T-cell (primary cell): ENCODE results near the gene GPATCH4. TPM values are rescaled to one million over a fixed set of nuclear protein-coding genes. Genes with fewer than 3 reads are reported as not detected.
A peak's percentile ranks its signal among the peaks of the same experiment; 100 is the strongest.

Experiments
- ATAC-seq, 4 experiments: fragments of 200-7000 bp in 3 of 4; fragments of 150-1000 bp in 1 of 4; cut with Tn5 transposase; replicated peaks in 1 of 4; 1 replicate in 3 of 4; 2 replicates in 1 of 4; pipeline ENCODE4 v1.10.0; 2021; ENCODE audit warnings: moderate library complexity in 3 of 4, mild to moderate bottlenecking in 2 of 4, moderate number of reproducible peaks in 1 of 4
- CTCF ChIA-PET, 2 donors: fragments of 300-600 bp; sonication (Branson Sonifier 250); formaldehyde crosslinking; loops; one replicate each; lab custom pipeline; 2022; ENCODE audit warnings: antibody characterized with exemption in 2 of 2; lab: Charles Lee
- POLR2A ChIA-PET, 2 donors: fragments of 300-600 bp; sonication (Branson Sonifier 250); formaldehyde crosslinking; loops; one replicate each; lab custom pipeline; 2022; ENCODE audit warnings: antibody characterized with exemption in 2 of 2; lab: Charles Lee
- DNase-seq, 35 experiments: peaks; one replicate each; pipeline versions ENCODE4 v3.0.0 to v3.0.0-alpha.2; 2013 to 2023
- H3K27ac ChIP-seq: one replicate; pipeline ENCODE4 v1.5.1; 2013; ENCODE audit warnings: low read length
- H3K27me3 ChIP-seq, 2 experiments: replicated peaks in 1 of 2; 1 replicate in 1 of 2; 2 replicates in 1 of 2; pipeline versions ENCODE4 v1.6.1 to v1.7.0; 2013; ENCODE audit warnings: low read length in 1 of 2, mixed read lengths in 1 of 2; ENCODE audit not compliant: control insufficient read depth in 2 of 2, insufficient read depth in 2 of 2; ENCODE audit errors: extremely low read depth in 1 of 2
- H3K36me3 ChIP-seq, 2 donors: 1 replicate in 1 of 2; 2 replicates in 1 of 2; pipeline versions ENCODE4 v1.6.1 to v1.7.0; 2013; ENCODE audit warnings: low read length in 1 of 2; ENCODE audit not compliant: control insufficient read depth in 2 of 2, insufficient read depth in 1 of 2; ENCODE audit errors: extremely low read depth in 1 of 2
- H3K4me1 ChIP-seq, 2 experiments: 1 replicate in 1 of 2; 2 replicates in 1 of 2; pipeline versions ENCODE4 v1.6.1 to v1.7.0; 2013; ENCODE audit warnings: low read length in 2 of 2, mixed read lengths in 1 of 2; ENCODE audit not compliant: insufficient read depth in 2 of 2, control insufficient read depth in 1 of 2; ENCODE audit errors: extremely low read depth in 1 of 2
- H3K4me3 ChIP-seq, 2 donors: 1 replicate in 1 of 2; 2 replicates in 1 of 2; pipeline versions ENCODE4 v1.5.1 to v1.7.0; 2013; ENCODE audit warnings: mild to moderate bottlenecking in 2 of 2, low read length in 1 of 2, moderate library complexity in 1 of 2; ENCODE audit not compliant: control insufficient read depth in 1 of 2; ENCODE audit errors: extremely low read depth in 1 of 2
- H3K9me3 ChIP-seq: 2 replicates; pipeline ENCODE4 v1.7.0; 2013
- H3K27ac Mint-ChIP-seq, 2 donors: one replicate each; pipeline ENCODE4 v1.8.0; 2020 to 2021; ENCODE audit warnings: mild to moderate bottlenecking in 2 of 2, mixed read lengths in 2 of 2
- H3K27me3 Mint-ChIP-seq, 2 donors: one replicate each; pipeline ENCODE4 v1.8.0; 2021 to 2022; ENCODE audit warnings: mixed read lengths in 2 of 2
- H3K36me3 Mint-ChIP-seq: one replicate; pipeline ENCODE4 v1.8.0; 2021; ENCODE audit warnings: mixed read lengths
- H3K4me1 Mint-ChIP-seq, 3 donors: one replicate each; pipeline ENCODE4 v1.8.0; 2020 to 2022; ENCODE audit warnings: mixed read lengths in 3 of 3, mild to moderate bottlenecking in 1 of 3
- H3K4me3 Mint-ChIP-seq, 3 donors: one replicate each; pipeline ENCODE4 v1.8.0; 2020 to 2022; ENCODE audit warnings: mild to moderate bottlenecking in 3 of 3, mixed read lengths in 3 of 3, moderate library complexity in 3 of 3
- H3K9me3 Mint-ChIP-seq, 3 donors: one replicate each; pipeline ENCODE4 v1.8.0; 2020 to 2022; ENCODE audit warnings: mixed read lengths in 3 of 3
- WGBS: methylation state at CpG from one replicate; pipeline ENCODE4 v1.1.5; 2013; ENCODE audit warnings: missing lambda C conversion rate; ENCODE audit not compliant: insufficient coverage; 5-methylcytosine and 5-hydroxymethylcytosine counted together
- total RNA-seq, 35 experiments: library from RNA in 6 of 35; stranded (reverse) in 6 of 35; fragments of 120-200 nt in 1 of 35; gene quantifications; one replicate each; pipeline versions ENCODE4 v1.2.1 to v1.2.4 and lab custom pipeline; 2013 to 2026

GPATCH4 gene
- total RNA-seq, 5 donors from 2014 or later (not counting 1 experiment from before 2014, with no cell fraction given): 34.3 to 41.6 (median 40.6) TPM

DNA sequence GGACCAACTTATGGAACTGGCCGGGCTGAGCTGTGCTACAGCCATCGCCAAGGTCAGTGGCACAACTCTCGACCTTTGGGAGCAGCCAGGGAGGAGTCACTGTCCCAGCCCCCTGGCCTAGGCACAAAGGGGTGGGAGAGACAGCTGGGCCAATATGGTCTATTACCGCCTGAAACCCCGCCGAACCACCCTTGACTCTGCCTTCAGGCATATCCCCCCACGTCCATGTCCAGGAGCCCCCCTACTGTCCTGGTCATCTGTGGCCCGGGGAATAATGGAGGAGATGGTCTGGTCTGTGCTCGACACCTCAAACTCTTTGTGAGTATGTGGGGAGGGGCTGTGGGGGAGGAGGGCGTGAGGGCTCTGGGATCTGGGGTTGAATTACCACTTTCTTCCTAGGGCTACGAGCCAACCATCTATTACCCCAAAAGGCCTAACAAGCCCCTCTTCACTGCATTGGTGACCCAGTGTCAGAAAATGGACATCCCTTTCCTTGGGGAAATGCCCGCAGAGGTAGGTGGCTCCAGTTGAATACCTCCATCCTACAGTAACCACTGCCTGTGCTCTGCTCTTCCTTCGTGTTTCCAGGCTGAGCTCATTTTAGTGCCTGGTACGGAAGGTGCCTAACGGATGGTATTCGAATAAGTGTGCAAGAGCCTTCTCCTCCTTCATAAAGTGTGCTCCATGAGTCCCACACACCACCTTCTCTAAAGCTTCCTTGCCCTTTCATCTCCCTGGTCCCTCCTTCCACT is 8.9 kb downstream of the GPATCH4 start:
- Mint-ChIP-seq H3K4me3 (peak overlapping the region; percentile 77 to 86 (median 81)), H3K4me1 (peaks cover 16 to 26% (median 19%) of the 10 kb centered on the region in 3 donors), H3K27me3 (no peaks in the 10 kb centered on the region), H3K27ac (peak overlapping the region; percentile 78 to 85), H3K36me3 (peaks cover 15% of the 10 kb centered on the region), H3K9me3 (no peaks in the 10 kb centered on the region)
- peak overlapping the region; percentile 69 for H3K27ac ChIP-seq
- peaks cover 12 to 23% of the 10 kb centered on the region in 2 experiments for H3K4me1 ChIP-seq
- DNase-seq: peak in 1 of 35 experiments; percentile 14
- peak overlapping the region; percentile 77 to 89 for H3K4me3 ChIP-seq
- WGBS: 54% methylated on average over 8 of the region's 16 CpGs
- peaks cover 22 to 43% of the 10 kb centered on the region in 2 donors for H3K36me3 ChIP-seq
- ATAC-seq: no peak
- H3K9me3 ChIP-seq: no peaks in the 10 kb centered on the region
- ChIA-PET POLR2A (interaction anchor here in 1 of 2 donors (0.6 kb wide), 1 partner anchor 11 kb away, joined by 3 read pairs; no protein-coding TSS in a partner anchor), CTCF (interaction anchor here (1.0 to 2.2 kb wide), 6 partner anchors 9 to 207 kb away, joined by 3 to 14 read pairs (median 4); partner anchors contain the start of gene GPATCH4 (in 1 of the 2))
- no peaks in the 10 kb centered on the region for H3K27me3 ChIP-seq

DNA sequence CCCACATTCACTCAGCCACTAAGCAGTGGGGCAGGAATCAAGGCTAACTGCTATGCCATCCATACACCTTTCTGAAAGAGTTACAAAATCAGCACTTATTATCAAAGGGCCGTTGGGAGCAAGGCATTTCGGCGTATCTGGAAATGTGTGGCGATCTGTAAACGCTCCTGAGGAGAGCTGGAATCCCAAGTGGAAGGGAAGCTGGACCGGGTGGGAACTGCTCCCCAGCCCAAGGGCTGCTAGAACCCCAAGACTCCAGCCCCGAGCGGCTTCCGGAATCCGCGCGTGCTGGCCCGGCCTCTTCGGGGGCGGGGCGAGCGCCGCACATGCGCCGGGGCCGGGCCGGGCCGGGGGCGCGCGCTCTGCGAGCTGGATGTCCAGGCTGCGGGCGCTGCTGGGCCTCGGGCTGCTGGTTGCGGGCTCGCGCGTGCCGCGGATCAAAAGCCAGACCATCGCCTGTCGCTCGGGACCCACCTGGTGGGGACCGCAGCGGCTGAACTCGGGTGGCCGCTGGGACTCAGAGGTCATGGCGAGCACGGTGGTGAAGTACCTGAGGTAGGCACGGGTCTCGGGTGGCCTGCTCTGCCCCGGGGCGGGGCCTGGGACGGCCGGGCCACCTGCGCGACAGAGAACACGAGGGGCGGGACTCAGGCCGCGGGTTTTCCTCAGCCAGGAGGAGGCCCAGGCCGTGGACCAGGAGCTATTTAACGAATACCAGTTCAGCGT is 9.7 kb downstream of the GPATCH4 start, which contains the start of gene NAXE:
Gene NAXE (plus strand): TSS at position 345 of the 726 bp plus-strand sequence. CDS start 29 bp downstream, at position 374.
- Histone ChIP-seq H3K27me3 (no peaks in the 10 kb centered on the region), H3K4me3 (peak within 1 kb of the TSS; percentile 77 to 89), H3K4me1 (peaks cover 12 to 23% of the 10 kb centered on the region in 2 experiments), H3K27ac (peak within 1 kb of the TSS; percentile 78), H3K36me3 (peaks cover 20 to 35% of the 10 kb centered on the region in 2 donors), H3K9me3 (no peaks in the 10 kb centered on the region)
- ATAC-seq: peak; percentile 96 to 98 (median 97)
- peak in 34 of 35 experiments; percentile 29 to 83 (median 56) for DNase-seq
- ChIA-PET CTCF (interaction anchor here (0.9 to 2.2 kb wide), 8 partner anchors 11 to 206 kb away, joined by 3 to 14 read pairs (median 5); no protein-coding TSS in a partner anchor), POLR2A (interaction anchor here (0.6 to 0.7 kb wide), 4 partner anchors 14 to 134 kb away, joined by 3 to 6 read pairs (median 3); no protein-coding TSS in a partner anchor)
- peaks cover 16 to 26% (median 19%) of the 10 kb centered on the region in 3 donors for H3K4me1 Mint-ChIP-seq
- H3K4me3 Mint-ChIP-seq: peak within 1 kb of the TSS; percentile 77 to 86 (median 81)
- H3K9me3 Mint-ChIP-seq: no peaks in the 10 kb centered on the region
- no peaks in the 10 kb centered on the region for H3K27me3 Mint-ChIP-seq
- peak within 1 kb of the TSS; percentile 91 to 95 for H3K27ac Mint-ChIP-seq
- peaks cover 8% of the 10 kb centered on the region for H3K36me3 Mint-ChIP-seq
- under 1% methylated on average over 60 of the region's 60 CpGs for WGBS

DNA sequence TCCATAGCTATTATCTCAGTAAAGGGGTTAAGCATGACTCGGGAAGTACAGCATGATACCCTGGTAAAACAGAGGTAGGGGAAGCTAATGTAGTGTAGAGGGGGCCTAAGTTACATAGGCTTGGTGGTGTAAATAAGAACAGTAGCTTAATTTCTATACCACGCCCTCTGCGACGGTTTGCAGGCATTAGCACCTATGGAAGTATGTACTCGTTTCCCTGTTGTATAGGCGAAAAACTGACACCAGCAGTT is 10.2 kb downstream of the GPATCH4 start:
- ChIA-PET POLR2A (interaction anchor here (0.6 to 0.7 kb wide), 4 partner anchors 10 to 161 kb away, joined by 3 to 5 read pairs (median 3); no protein-coding TSS in a partner anchor), CTCF (interaction anchor here (0.6 to 2.2 kb wide), 8 partner anchors 11 to 205 kb away, joined by 3 to 14 read pairs (median 4); no protein-coding TSS in a partner anchor)
- H3K9me3 ChIP-seq: no peaks in the 10 kb centered on the region
- ATAC-seq (peak in 3 of 4 experiments; percentile 20 to 36 (median 31)), DNase-seq (no peak)
- peak overlapping the region; percentile 77 to 89 for H3K4me3 ChIP-seq
- Mint-ChIP-seq H3K27ac (peak overlapping the region; percentile 91 to 95), H3K4me1 (peaks cover 16 to 26% (median 19%) of the 10 kb centered on the region in 3 donors), H3K9me3 (no peaks in the 10 kb centered on the region), H3K4me3 (peak overlapping the region; percentile 77 to 86 (median 81)), H3K27me3 (no peaks in the 10 kb centered on the region), H3K36me3 (peaks cover 8% of the 10 kb centered on the region)
- WGBS: 0% methylated on average over 2 of the region's 6 CpGs
- H3K27me3 ChIP-seq: no peaks in the 10 kb centered on the region
- peaks cover 12 to 23% of the 10 kb centered on the region in 2 experiments for H3K4me1 ChIP-seq
- peaks cover 25 to 30% of the 10 kb centered on the region in 2 donors for H3K36me3 ChIP-seq
- H3K27ac ChIP-seq: peak overlapping the region; percentile 78

DNA sequence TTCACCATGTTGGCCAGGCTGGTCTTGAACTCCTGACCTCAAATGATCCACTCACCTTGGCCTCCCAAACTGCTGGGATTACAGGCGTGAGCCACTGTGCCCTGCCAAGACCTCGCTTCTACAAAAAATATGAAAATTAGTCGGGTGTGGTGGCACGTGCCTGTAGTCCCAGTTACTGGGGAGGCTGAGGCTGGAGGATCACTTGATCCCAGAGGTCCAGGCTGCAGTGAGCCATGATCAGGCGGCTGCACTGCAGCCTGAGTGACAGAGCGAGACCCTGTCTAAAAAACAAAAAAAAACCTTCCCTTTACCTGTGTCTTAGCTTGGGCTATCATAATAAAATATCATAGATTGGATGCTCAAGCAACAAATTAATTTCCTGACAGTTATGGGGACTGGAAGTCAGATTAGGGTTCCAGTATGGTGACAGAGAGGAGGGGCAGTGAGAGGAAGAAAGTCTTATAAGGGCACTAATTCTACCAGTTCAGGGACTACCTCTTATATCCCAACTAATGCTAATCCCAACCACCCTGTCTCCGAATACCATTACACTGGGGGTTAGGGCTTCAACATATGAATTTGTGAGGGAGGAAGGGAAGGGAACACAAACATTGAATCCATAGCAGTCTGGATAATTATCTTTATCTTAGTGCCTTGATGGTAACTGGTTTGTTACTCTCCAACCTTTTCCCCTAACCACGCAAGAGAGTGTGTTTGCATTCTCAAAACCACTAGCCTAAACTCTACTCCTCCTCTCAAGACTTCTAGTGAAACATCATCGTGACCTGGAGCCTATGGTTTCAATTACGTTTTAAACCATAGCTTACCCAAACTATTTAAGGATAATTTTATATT is 10.7 kb downstream of the GPATCH4 start:
- H3K27me3 ChIP-seq: no peaks in the 10 kb centered on the region
- Mint-ChIP-seq H3K4me1 (peaks cover 16 to 26% (median 18%) of the 10 kb centered on the region in 3 donors), H3K27ac (peak overlapping the region; percentile 91 to 95), H3K9me3 (no peaks in the 10 kb centered on the region), H3K27me3 (no peaks in the 10 kb centered on the region), H3K36me3 (peaks cover 8% of the 10 kb centered on the region), H3K4me3 (peak overlapping the region; percentile 77 to 86 (median 81))
- ATAC-seq (no peak), DNase-seq (no peak)
- peak overlapping the region; percentile 78 for H3K27ac ChIP-seq
- POLR2A ChIA-PET: interaction anchor here (0.6 to 0.7 kb wide), 4 partner anchors 9 to 161 kb away, joined by 3 to 5 read pairs (median 3); no protein-coding TSS in a partner anchor
- H3K36me3 ChIP-seq: peaks cover 22 to 27% of the 10 kb centered on the region in 2 donors
- H3K4me3 ChIP-seq: peak overlapping the region; percentile 77 to 89
- CTCF ChIA-PET: interaction anchor here (0.6 to 2.2 kb wide), 7 partner anchors 12 to 205 kb away, joined by 3 to 14 read pairs (median 4); no protein-coding TSS in a partner anchor
- H3K9me3 ChIP-seq: no peaks in the 10 kb centered on the region
- WGBS: no CpG with 5 or more reads among the region's 10 CpGs
- peaks cover 12 to 23% of the 10 kb centered on the region in 2 experiments for H3K4me1 ChIP-seq

DNA sequence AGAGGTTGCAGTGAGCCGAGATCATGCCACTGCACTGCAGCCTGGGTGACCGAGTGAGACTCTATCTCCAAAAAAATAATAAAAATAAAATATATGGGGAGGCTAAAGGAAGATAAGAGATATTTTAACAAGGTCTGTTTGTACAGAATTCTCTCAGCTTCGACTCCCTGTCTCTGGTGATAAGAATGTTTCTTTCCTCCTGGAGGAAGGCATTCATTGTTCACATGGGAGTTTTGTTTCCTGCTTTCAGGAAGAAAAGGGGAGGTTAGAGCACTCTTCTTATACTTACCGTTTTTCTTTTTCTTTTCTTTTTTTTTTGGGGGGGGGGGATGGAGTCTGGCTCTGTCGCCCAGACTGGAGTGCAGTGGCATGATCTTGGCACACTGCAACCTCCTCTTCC is 11.7 kb downstream of the GPATCH4 start:
- ChIA-PET POLR2A (no interaction called here), CTCF (interaction anchor here in 1 of 2 donors (1.2 kb wide), 1 partner anchor 12 kb away, joined by 4 read pairs; no protein-coding TSS in a partner anchor)
- Mint-ChIP-seq H3K4me1 (peaks cover 8 to 23% (median 16%) of the 10 kb centered on the region in 3 donors), H3K9me3 (no peaks in the 10 kb centered on the region), H3K36me3 (no peaks in the 10 kb centered on the region), H3K4me3 (no peak overlapping the region), H3K27me3 (no peaks in the 10 kb centered on the region), H3K27ac (no peak overlapping the region)
- Histone ChIP-seq H3K36me3 (peaks cover 15 to 19% of the 10 kb centered on the region in 2 donors), H3K27ac (no peak overlapping the region), H3K27me3 (no peaks in the 10 kb centered on the region), H3K4me1 (peaks cover 12 to 23% of the 10 kb centered on the region in 2 experiments), H3K4me3 (no peak overlapping the region), H3K9me3 (no peaks in the 10 kb centered on the region)
- DNase-seq (no peak), ATAC-seq (no peak)
- no CpG with 5 or more reads among the region's 5 CpGs for WGBS
